Astrocyte of the cerebellum (primary cell): ENCODE results near the gene SERPINA12.

Source experiments
- DNase-seq: peaks from one replicate; pipeline ENCODE4 v3.0.0-alpha.2; 2011; ENCODE audit warnings: low read depth
- H3K4me3 ChIP-seq: 2 replicates; pipeline ENCODE4 v1.5.1; 2011; ENCODE audit warnings: mild to moderate bottlenecking, low read depth, low read length, moderate library complexity
- in situ Hi-C: cut with HindIII; loops from 2 replicates; pipeline ENCODE4 v1.10.0; 2017; ENCODE audit warnings: low sequenced_read_pairs
- TF ChIP-seq, protein P1 (sequence below): IDR thresholded peaks from 2 replicates; pipeline ENCODE4 v1.5.1; 2012; ENCODE audit warnings: low read length, low read depth, moderate library complexity, mild to moderate bottlenecking; ENCODE audit errors: missing control alignments

The SERPINA12 gene

DNA sequence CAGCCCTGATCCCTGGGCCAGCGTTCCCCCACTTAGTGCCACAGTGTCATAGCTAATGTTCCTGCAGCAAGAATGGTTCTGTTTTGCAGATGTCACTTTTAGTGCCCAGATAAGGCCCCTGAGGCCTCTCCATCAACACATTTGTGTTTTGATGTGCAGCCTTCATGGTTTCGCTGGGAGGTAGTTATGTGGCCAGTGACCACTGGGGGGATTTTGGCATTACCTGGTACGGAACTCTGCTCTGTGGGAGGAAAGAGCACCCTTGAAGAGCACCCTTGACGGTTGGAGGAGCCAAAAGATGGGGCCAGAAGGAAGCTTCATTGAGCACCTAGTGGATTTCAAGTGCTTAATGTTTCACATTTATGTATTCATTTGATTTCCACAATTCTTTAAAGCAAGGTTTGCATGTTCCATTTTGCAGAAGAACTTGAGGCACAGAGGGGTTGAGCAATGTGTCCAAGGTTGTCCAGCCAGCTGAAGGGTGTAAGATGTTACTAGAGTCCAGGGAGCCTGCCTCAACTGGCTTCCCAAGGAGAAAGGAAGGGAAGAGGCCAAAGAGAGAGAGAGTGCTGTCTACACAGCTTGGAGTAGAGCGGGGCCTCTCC is 69.7 kb downstream of the SERPINA12 start:
- TF ChIP-seq, protein P1, sequence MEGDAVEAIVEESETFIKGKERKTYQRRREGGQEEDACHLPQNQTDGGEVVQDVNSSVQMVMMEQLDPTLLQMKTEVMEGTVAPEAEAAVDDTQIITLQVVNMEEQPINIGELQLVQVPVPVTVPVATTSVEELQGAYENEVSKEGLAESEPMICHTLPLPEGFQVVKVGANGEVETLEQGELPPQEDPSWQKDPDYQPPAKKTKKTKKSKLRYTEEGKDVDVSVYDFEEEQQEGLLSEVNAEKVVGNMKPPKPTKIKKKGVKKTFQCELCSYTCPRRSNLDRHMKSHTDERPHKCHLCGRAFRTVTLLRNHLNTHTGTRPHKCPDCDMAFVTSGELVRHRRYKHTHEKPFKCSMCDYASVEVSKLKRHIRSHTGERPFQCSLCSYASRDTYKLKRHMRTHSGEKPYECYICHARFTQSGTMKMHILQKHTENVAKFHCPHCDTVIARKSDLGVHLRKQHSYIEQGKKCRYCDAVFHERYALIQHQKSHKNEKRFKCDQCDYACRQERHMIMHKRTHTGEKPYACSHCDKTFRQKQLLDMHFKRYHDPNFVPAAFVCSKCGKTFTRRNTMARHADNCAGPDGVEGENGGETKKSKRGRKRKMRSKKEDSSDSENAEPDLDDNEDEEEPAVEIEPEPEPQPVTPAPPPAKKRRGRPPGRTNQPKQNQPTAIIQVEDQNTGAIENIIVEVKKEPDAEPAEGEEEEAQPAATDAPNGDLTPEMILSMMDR = no peak
- in situ Hi-C loops = no loop called here
- DNase-seq = no peak
- no peak overlapping the region for H3K4me3 ChIP-seq
